ENCODE data around the gene BICD2.

The BICD2 gene

GRCh38 chr9:92729735-92730155, 34.9 kb downstream of the BICD2 start:
- no peak for TF ChIP-seq CTCF (conservative IDR thresholded peaks at IDR 0.05; ENCODE audit: low read depth, low read length)
- peaks cover 5% of the 10 kb centered on the region; the same call in 1 of the 2 replicates for H4K20me1 ChIP-seq (ENCODE audit: insufficient read depth)
- H3K4me2 ChIP-seq = no peak overlapping the region
- H2AFZ ChIP-seq (ENCODE audit: low read depth) = no peak overlapping the region
- H3K27ac ChIP-seq = no peak overlapping the region
- H3K4me1 ChIP-seq (ENCODE audit: low read depth, poor library complexity, severe bottlenecking) = peaks cover 5% of the 10 kb centered on the region
- no peak overlapping the region for H3K4me3 ChIP-seq (IDR thresholded peaks at IDR 0.05; ENCODE audit: insufficient read depth, low read depth, low read length)
- H3K36me3 ChIP-seq (ENCODE audit: insufficient read depth) = no peaks in the 10 kb centered on the region
- H3K27me3 ChIP-seq (ENCODE audit: insufficient read depth, low read depth) = no peaks in the 10 kb centered on the region
- peaks cover 66% of the 10 kb centered on the region for H3K79me2 ChIP-seq (ENCODE audit: insufficient read depth, low read depth)
- H3K9ac ChIP-seq = no peak overlapping the region

- H3K4me1 ChIP-seq (ENCODE audit: low read depth, poor library complexity, severe bottlenecking) = peaks cover 5% of the 10 kb centered on the region
- no peak overlapping the region for H2AFZ ChIP-seq (ENCODE audit: low read depth)
- no peak overlapping the region for H3K27ac ChIP-seq
- peaks cover 5% of the 10 kb centered on the region; the same call in 1 of the 2 replicates for H4K20me1 ChIP-seq (ENCODE audit: insufficient read depth)
- H3K4me3 ChIP-seq (IDR thresholded peaks at IDR 0.05; ENCODE audit: insufficient read depth, low read depth, low read length) = no peak overlapping the region
- H3K79me2 ChIP-seq (ENCODE audit: insufficient read depth, low read depth) = peaks cover 60% of the 10 kb centered on the region
- H3K9ac ChIP-seq = no peak overlapping the region
- no peaks in the 10 kb centered on the region for H3K27me3 ChIP-seq (ENCODE audit: insufficient read depth, low read depth)
- TF ChIP-seq CTCF (conservative IDR thresholded peaks at IDR 0.05; ENCODE audit: low read depth, low read length) = no peak
- no peak overlapping the region for H3K4me2 ChIP-seq
- H3K36me3 ChIP-seq (ENCODE audit: insufficient read depth) = no peaks in the 10 kb centered on the region
These were observed 35.5 kb downstream of the BICD2 start for GRCh38 chr9:92728831-92729734.

GRCh38 chr9:92727716-92728700, 36.6 kb downstream of the BICD2 start:
- H3K79me2 ChIP-seq (ENCODE audit: insufficient read depth, low read depth) = peaks cover 49% of the 10 kb centered on the region
- H3K36me3 ChIP-seq (ENCODE audit: insufficient read depth) = no peaks in the 10 kb centered on the region
- no peaks in the 10 kb centered on the region; the same call in 1 of the 2 replicates for H4K20me1 ChIP-seq (ENCODE audit: insufficient read depth)
- H3K27ac ChIP-seq = no peak overlapping the region
- H3K4me2 ChIP-seq = no peak overlapping the region
- no peak overlapping the region for H2AFZ ChIP-seq (ENCODE audit: low read depth)
- no peaks in the 10 kb centered on the region for H3K27me3 ChIP-seq (ENCODE audit: insufficient read depth, low read depth)
- H3K4me3 ChIP-seq (IDR thresholded peaks at IDR 0.05; ENCODE audit: insufficient read depth, low read depth, low read length) = no peak overlapping the region
- no peak overlapping the region for H3K9ac ChIP-seq
- no peak for TF ChIP-seq CTCF (conservative IDR thresholded peaks at IDR 0.05; ENCODE audit: low read depth, low read length)
- H3K4me1 ChIP-seq (ENCODE audit: low read depth, poor library complexity, severe bottlenecking) = peaks cover 5% of the 10 kb centered on the region

GRCh38 chr9:92726971-92727715, 37.5 kb downstream of the BICD2 start:
- Histone ChIP-seq H3K36me3 (ENCODE audit: insufficient read depth) (no peaks in the 10 kb centered on the region), H3K27me3 (ENCODE audit: insufficient read depth, low read depth) (no peaks in the 10 kb centered on the region), H3K79me2 (ENCODE audit: insufficient read depth, low read depth) (peaks cover 41% of the 10 kb centered on the region), H3K4me1 (ENCODE audit: low read depth, poor library complexity, severe bottlenecking) (no peaks in the 10 kb centered on the region), H2AFZ (ENCODE audit: low read depth) (no peak overlapping the region), H3K27ac (no peak overlapping the region), H3K4me2 (no peak overlapping the region), H4K20me1 (ENCODE audit: insufficient read depth) (no peaks in the 10 kb centered on the region; the same call in 1 of the 2 replicates), H3K9ac (no peak overlapping the region), H3K4me3 (IDR thresholded peaks at IDR 0.05; ENCODE audit: insufficient read depth, low read depth, low read length) (no peak overlapping the region)
- TF ChIP-seq CTCF (conservative IDR thresholded peaks at IDR 0.05; ENCODE audit: low read depth, low read length) = no peak
